T-helper 17 cell (primary cell): ENCODE results near the gene KAT6B. TPM values are rescaled to one million over a fixed set of nuclear protein-coding genes. Genes with fewer than 3 reads are reported as not detected.

Experiments used
- ATAC-seq: fragments of 150-1000 bp; cut with Tn5 transposase; 2 replicates; pipeline ENCODE4 v1.10.0; 2021; ENCODE audit warnings: mild to moderate bottlenecking, moderate library complexity
- DNase-seq, 3 donors: peaks; one replicate each; pipeline versions ENCODE4 v3.0.0 to v3.0.0-alpha.2; 2020 to 2021
- H3K9me3 ChIP-seq: one replicate; pipeline ENCODE4 v1.7.0; 2013; ENCODE audit warnings: low read length, mild to moderate bottlenecking; ENCODE audit not compliant: control insufficient read depth, poor library complexity, severe bottlenecking
- H3K27ac Mint-ChIP-seq: one replicate; pipeline ENCODE4 v1.8.0; 2022; ENCODE audit warnings: mild to moderate bottlenecking, moderate library complexity, mixed read lengths
- H3K27me3 Mint-ChIP-seq: one replicate; pipeline ENCODE4 v1.8.0; 2022; ENCODE audit warnings: mixed read lengths
- H3K36me3 Mint-ChIP-seq: one replicate; pipeline ENCODE4 v1.8.0; 2022; ENCODE audit warnings: low read depth, mixed read lengths
- H3K4me1 Mint-ChIP-seq: one replicate; pipeline ENCODE4 v1.8.0; 2022; ENCODE audit warnings: mild to moderate bottlenecking, mixed read lengths
- H3K4me3 Mint-ChIP-seq: one replicate; pipeline ENCODE4 v1.8.0; 2022; ENCODE audit warnings: mild to moderate bottlenecking, moderate library complexity, mixed read lengths
- total RNA-seq, 4 donors: library from RNA in 2 of 4; stranded (reverse) in 2 of 4; gene quantifications; one replicate each; pipeline ENCODE4 v1.2.3 and lab custom pipeline; 2022 to 2026

Gene KAT6B
- total RNA-seq, 2 donors from 2014 or later = 81.9 to 84.6 TPM

GRCh38 chr10:74925291-74925690, 98.9 kb downstream of the KAT6B start:
- ATAC-seq (no peak), DNase-seq (no peak)
- H3K36me3 Mint-ChIP-seq = peaks cover 3% of the 10 kb centered on the region
- H3K27ac Mint-ChIP-seq = no peak overlapping the region
- no peak overlapping the region for H3K4me3 Mint-ChIP-seq
- H3K9me3 ChIP-seq = no peaks in the 10 kb centered on the region
- H3K27me3 Mint-ChIP-seq = no peaks in the 10 kb centered on the region
- peaks cover 36% of the 10 kb centered on the region for H3K4me1 Mint-ChIP-seq

- DNase-seq (no peak), ATAC-seq (no peak)
- Mint-ChIP-seq H3K4me1 (peaks cover 37% of the 10 kb centered on the region), H3K36me3 (peaks cover 3% of the 10 kb centered on the region), H3K4me3 (no peak overlapping the region), H3K27ac (no peak overlapping the region), H3K27me3 (no peaks in the 10 kb centered on the region)
- H3K9me3 ChIP-seq = no peaks in the 10 kb centered on the region
Measured at GRCh38 chr10:74925708-74926107, 99.3 kb downstream of the KAT6B start.

GRCh38 chr10:74926791-74927585, 100.6 kb downstream of the KAT6B start:
- DNase-seq (no peak), ATAC-seq (no peak)
- Mint-ChIP-seq H3K36me3 (peaks cover 3% of the 10 kb centered on the region), H3K4me1 (peaks cover 37% of the 10 kb centered on the region), H3K27ac (peak overlapping the region; percentile 54), H3K27me3 (no peaks in the 10 kb centered on the region), H3K4me3 (no peak overlapping the region)
- no peaks in the 10 kb centered on the region for H3K9me3 ChIP-seq

- peaks cover 38% of the 10 kb centered on the region for H3K4me1 Mint-ChIP-seq
- DNase-seq = no peak
Measured at GRCh38 chr10:74927701-74928100, 101.3 kb downstream of the KAT6B start.

GRCh38 chr10:74928742-74929191, 102.4 kb downstream of the KAT6B start:
- no peaks in the 10 kb centered on the region for H3K9me3 ChIP-seq
- DNase-seq (no peak), ATAC-seq (no peak)
- Mint-ChIP-seq H3K4me3 (no peak overlapping the region), H3K36me3 (peaks cover 1% of the 10 kb centered on the region), H3K27ac (no peak overlapping the region), H3K27me3 (no peaks in the 10 kb centered on the region), H3K4me1 (peaks cover 33% of the 10 kb centered on the region)

More at GRCh38 chr10:74927701-74928100, 101.3 kb downstream of the KAT6B start:
- no peaks in the 10 kb centered on the region for H3K9me3 ChIP-seq
- Mint-ChIP-seq H3K4me3 (no peak overlapping the region), H3K27me3 (no peaks in the 10 kb centered on the region), H3K36me3 (peaks cover 3% of the 10 kb centered on the region), H3K27ac (peak overlapping the region; percentile 54)
- ATAC-seq = no peak

GRCh38 chr10:74929197-74929596, 102.8 kb downstream of the KAT6B start:
- ATAC-seq = no peak
- H3K4me1 Mint-ChIP-seq = peaks cover 32% of the 10 kb centered on the region
- no peaks in the 10 kb centered on the region for H3K27me3 Mint-ChIP-seq
- H3K9me3 ChIP-seq = no peaks in the 10 kb centered on the region
- DNase-seq = no peak
- H3K4me3 Mint-ChIP-seq = no peak overlapping the region
- H3K36me3 Mint-ChIP-seq = no peaks in the 10 kb centered on the region
- H3K27ac Mint-ChIP-seq = no peak overlapping the region

- no peak overlapping the region for H3K4me3 Mint-ChIP-seq
- H3K27me3 Mint-ChIP-seq = no peaks in the 10 kb centered on the region
- H3K36me3 Mint-ChIP-seq = peaks cover 4% of the 10 kb centered on the region
- no peak for ATAC-seq
- no peak for DNase-seq
- no peak overlapping the region for H3K27ac Mint-ChIP-seq
- H3K4me1 Mint-ChIP-seq = peaks cover 36% of the 10 kb centered on the region
- no peaks in the 10 kb centered on the region for H3K9me3 ChIP-seq
Measured at GRCh38 chr10:74930965-74931364, 104.6 kb downstream of the KAT6B start.

GRCh38 chr10:74932648-74933047, 106.2 kb downstream of the KAT6B start:
- Mint-ChIP-seq H3K36me3 (peaks cover 4% of the 10 kb centered on the region), H3K4me3 (no peak overlapping the region), H3K27ac (no peak overlapping the region), H3K4me1 (peaks cover 30% of the 10 kb centered on the region), H3K27me3 (no peaks in the 10 kb centered on the region)
- ATAC-seq = no peak
- no peaks in the 10 kb centered on the region for H3K9me3 ChIP-seq
- DNase-seq = no peak

- Mint-ChIP-seq H3K4me3 (no peak overlapping the region), H3K4me1 (peaks cover 37% of the 10 kb centered on the region), H3K27me3 (no peaks in the 10 kb centered on the region), H3K36me3 (peaks cover 4% of the 10 kb centered on the region), H3K27ac (no peak overlapping the region)
- no peak for ATAC-seq
- no peaks in the 10 kb centered on the region for H3K9me3 ChIP-seq
- no peak for DNase-seq
Measured at GRCh38 chr10:74934100-74934812, 107.9 kb downstream of the KAT6B start.

GRCh38 chr10:74936577-74937265, 110.3 kb downstream of the KAT6B start:
- DNase-seq (no peak), ATAC-seq (no peak)
- H3K9me3 ChIP-seq = no peaks in the 10 kb centered on the region
- Mint-ChIP-seq H3K27ac (no peak overlapping the region), H3K27me3 (no peaks in the 10 kb centered on the region), H3K4me1 (peaks cover 40% of the 10 kb centered on the region), H3K4me3 (no peak overlapping the region), H3K36me3 (peaks cover 4% of the 10 kb centered on the region)

- peak overlapping the region; percentile 67 for H3K27ac Mint-ChIP-seq
- H3K36me3 Mint-ChIP-seq = peaks cover 4% of the 10 kb centered on the region
- DNase-seq (no peak), ATAC-seq (no peak)
- no peak overlapping the region for H3K4me3 Mint-ChIP-seq
- H3K27me3 Mint-ChIP-seq = no peaks in the 10 kb centered on the region
- no peaks in the 10 kb centered on the region for H3K9me3 ChIP-seq
- H3K4me1 Mint-ChIP-seq = peaks cover 35% of the 10 kb centered on the region
Measured at GRCh38 chr10:74937266-74937856, 111.0 kb downstream of the KAT6B start.

GRCh38 chr10:74944205-74944604, 117.8 kb downstream of the KAT6B start:
- no peak overlapping the region for H3K4me3 Mint-ChIP-seq
- H3K27ac Mint-ChIP-seq = no peak overlapping the region
- H3K36me3 Mint-ChIP-seq = no peaks in the 10 kb centered on the region
- no peaks in the 10 kb centered on the region for H3K9me3 ChIP-seq
- no peaks in the 10 kb centered on the region for H3K27me3 Mint-ChIP-seq
- DNase-seq = no peak
- peaks cover 25% of the 10 kb centered on the region for H3K4me1 Mint-ChIP-seq
- no peak for ATAC-seq
